Uterus (tissue), 4 donors: Measurements from ENCODE around the gene VIPR2. TPM values are rescaled to one million over a fixed set of nuclear protein-coding genes. Genes with fewer than 3 reads are reported as not detected.
A peak's percentile ranks its signal among the peaks of the same experiment; 100 is the strongest.

Experiments
- DNase-seq, 2 donors: peaks; one replicate each; pipeline ENCODE4 v3.0.0-alpha.2; 2019 to 2020
- H3K27ac ChIP-seq, 2 donors: fragments of 200-600 bp; sonication (generic); 1 replicate in 1 of 2; 2 replicates in 1 of 2; pipeline ENCODE4 v1.5.1; 2016 to 2018
- H3K27me3 ChIP-seq, 2 donors: fragments of 200-600 bp; sonication (generic); one replicate each; pipeline ENCODE4 v1.5.1; 2018 to 2019; ENCODE audit warnings: control low read depth in 1 of 2
- H3K36me3 ChIP-seq, 2 donors: fragments of 200-600 bp; sonication (generic); one replicate each; pipeline ENCODE4 v1.5.1; 2019; ENCODE audit warnings: control low read depth in 1 of 2
- H3K4me1 ChIP-seq, 2 donors: fragments of 200-600 bp; sonication (generic); one replicate each; pipeline ENCODE4 v1.5.1; 2018 to 2019; ENCODE audit warnings: control low read depth in 1 of 2
- H3K4me3 ChIP-seq, 2 donors: fragments of 200-600 bp; sonication (generic); 1 replicate in 1 of 2; 2 replicates in 1 of 2; pipeline ENCODE4 v1.5.1; 2018 to 2019; ENCODE audit warnings: mild to moderate bottlenecking in 1 of 2
- H3K9me3 ChIP-seq, 2 donors: fragments of 200-600 bp; sonication (generic); one replicate each; pipeline ENCODE4 v1.5.1; 2019; ENCODE audit warnings: control low read depth in 1 of 2
- POLR2A ChIP-seq, 2 donors: fragments of 450-650 bp; IDR thresholded peaks; one replicate each; pipeline ENCODE4 v1.6.1; 2016; ENCODE audit warnings: antibody characterized with exemption in 2 of 2, mild to moderate bottlenecking in 1 of 2, moderate library complexity in 1 of 2
- intact Hi-C: fragments of 100-400 bp; cut with DNase I; formaldehyde crosslinking; loops from one replicate; pipeline ENCODE4 v1.15.1; 2023; ENCODE audit warnings: low total_unique reads
- total RNA-seq, 4 donors: library from RNA; depleted of rRNA in 3 of 4; stranded (reverse); fragments of >200 nt in 3 of 4; gene quantifications; one replicate each; pipeline versions ENCODE4 v1.1.0 to v1.2.4, GENCODE V29; 2014 to 2023
- TF ChIP-seq, protein P1 (sequence below), 4 experiments: fragments of 200-600 bp in 2 of 4; fragments of 450-650 bp in 2 of 4; sonication (generic) in 2 of 4; IDR thresholded peaks; one replicate each; pipeline ENCODE4 v1.5.1; 2016 to 2019; ENCODE audit warnings: antibody characterized with exemption in 4 of 4, mild to moderate bottlenecking in 2 of 4, moderate library complexity in 1 of 4
- donor health status: DM: yes; HTN: yes; CAD: no.

Gene VIPR2
- total RNA-seq, 4 donors from 2014 or later: 3.1 to 9.8 (median 4.5) TPM

DNA sequence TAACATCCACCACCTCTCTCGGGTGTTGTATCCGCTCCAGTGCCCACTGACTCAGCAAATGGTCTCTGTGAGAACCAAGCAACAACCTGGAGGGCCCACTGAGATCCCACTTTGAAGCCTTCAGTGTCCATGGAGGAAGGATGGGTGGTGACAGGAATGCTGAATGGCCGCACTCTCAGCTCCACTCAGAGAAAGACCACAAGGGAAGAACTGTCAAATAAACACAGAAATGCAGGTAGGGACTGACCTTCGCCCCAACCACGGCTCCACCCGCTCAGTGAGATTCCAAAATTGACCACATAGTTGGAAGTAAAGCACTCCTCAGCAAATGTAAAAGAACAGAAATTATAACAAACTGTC, 65.8 kb downstream of the VIPR2 start:
- H3K36me3 ChIP-seq: no peaks in the 10 kb centered on the region
- H3K9me3 ChIP-seq: no peaks in the 10 kb centered on the region
- TF ChIP-seq, protein P1, sequence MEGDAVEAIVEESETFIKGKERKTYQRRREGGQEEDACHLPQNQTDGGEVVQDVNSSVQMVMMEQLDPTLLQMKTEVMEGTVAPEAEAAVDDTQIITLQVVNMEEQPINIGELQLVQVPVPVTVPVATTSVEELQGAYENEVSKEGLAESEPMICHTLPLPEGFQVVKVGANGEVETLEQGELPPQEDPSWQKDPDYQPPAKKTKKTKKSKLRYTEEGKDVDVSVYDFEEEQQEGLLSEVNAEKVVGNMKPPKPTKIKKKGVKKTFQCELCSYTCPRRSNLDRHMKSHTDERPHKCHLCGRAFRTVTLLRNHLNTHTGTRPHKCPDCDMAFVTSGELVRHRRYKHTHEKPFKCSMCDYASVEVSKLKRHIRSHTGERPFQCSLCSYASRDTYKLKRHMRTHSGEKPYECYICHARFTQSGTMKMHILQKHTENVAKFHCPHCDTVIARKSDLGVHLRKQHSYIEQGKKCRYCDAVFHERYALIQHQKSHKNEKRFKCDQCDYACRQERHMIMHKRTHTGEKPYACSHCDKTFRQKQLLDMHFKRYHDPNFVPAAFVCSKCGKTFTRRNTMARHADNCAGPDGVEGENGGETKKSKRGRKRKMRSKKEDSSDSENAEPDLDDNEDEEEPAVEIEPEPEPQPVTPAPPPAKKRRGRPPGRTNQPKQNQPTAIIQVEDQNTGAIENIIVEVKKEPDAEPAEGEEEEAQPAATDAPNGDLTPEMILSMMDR (IDR thresholded peaks at IDR 0.05): no peak
- TF ChIP-seq POLR2A (IDR thresholded peaks at IDR 0.05): no peak
- no peaks in the 10 kb centered on the region for H3K4me1 ChIP-seq
- no peak for DNase-seq
- no peak overlapping the region for H3K4me3 ChIP-seq
- intact Hi-C loops: no loop called here
- no peaks in the 10 kb centered on the region for H3K27me3 ChIP-seq
- H3K27ac ChIP-seq: no peak overlapping the region

DNA sequence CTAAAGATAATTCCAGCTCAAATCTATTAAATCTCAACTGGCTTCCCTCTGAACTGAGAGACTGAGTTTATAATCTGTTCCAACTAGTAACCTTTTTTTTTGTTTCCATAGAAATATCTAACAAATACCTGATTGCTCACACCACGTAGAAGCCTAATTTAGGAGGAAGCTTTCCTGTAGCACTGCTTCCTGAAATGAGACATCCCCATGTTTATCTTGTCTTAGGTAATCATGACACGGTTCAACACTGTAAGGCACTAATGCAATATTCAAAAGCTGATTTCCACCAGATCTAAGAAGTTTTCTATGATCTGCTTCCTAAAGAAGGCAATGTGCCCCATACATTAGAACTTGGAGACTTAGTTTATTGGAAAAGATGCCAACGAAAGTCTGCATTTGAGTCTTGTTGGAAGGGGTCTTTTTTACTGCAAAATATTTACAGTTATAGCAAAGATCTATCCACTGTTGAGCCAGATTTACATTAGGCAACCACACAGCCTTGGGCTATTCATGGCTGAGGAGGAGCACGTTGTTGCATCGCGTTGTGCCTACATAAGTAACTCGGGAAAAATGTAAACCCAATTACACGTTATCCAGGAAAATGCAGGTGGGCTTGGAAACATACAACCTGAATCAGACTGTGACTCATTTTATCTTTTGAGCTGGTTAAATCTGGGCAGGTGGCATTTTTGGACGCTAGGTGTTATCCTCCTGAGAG, 66.3 kb downstream of the VIPR2 start:
- H3K27me3 ChIP-seq: no peaks in the 10 kb centered on the region
- no peak for DNase-seq
- no peaks in the 10 kb centered on the region for H3K4me1 ChIP-seq
- no peak overlapping the region for H3K27ac ChIP-seq
- no peaks in the 10 kb centered on the region for H3K9me3 ChIP-seq
- no peak for TF ChIP-seq POLR2A (IDR thresholded peaks at IDR 0.05)
- TF ChIP-seq, protein P1 (IDR thresholded peaks at IDR 0.05): no peak
- H3K4me3 ChIP-seq: no peak overlapping the region
- H3K36me3 ChIP-seq: no peaks in the 10 kb centered on the region
- intact Hi-C loops: no loop called here

DNA sequence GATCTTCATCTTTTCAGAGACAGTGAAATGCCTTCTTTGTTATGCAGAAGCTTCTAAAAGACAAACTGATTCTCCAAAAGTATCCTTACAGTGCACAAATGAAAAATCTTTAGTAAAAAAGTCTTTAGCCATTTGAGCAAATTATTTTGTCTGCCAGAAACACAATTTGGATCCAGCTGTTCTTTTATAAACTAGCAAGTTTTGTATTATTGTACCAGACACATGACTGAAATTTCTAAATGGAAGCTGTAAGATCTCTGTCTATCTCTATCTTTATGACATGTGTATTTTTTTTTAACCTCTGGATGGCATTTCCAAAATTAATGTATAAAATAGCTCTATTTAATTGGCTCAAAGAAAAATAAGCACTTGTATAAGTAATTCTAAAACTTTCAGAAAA, 68.3 kb downstream of the VIPR2 start:
- H3K4me3 ChIP-seq: no peak overlapping the region
- TF ChIP-seq POLR2A (IDR thresholded peaks at IDR 0.05): no peak
- TF ChIP-seq, protein P1 (IDR thresholded peaks at IDR 0.05): no peak
- peak overlapping the region in 1 of 2 donors; percentile 54 for H3K27ac ChIP-seq
- H3K36me3 ChIP-seq: no peaks in the 10 kb centered on the region
- intact Hi-C loops: no loop called here
- no peaks in the 10 kb centered on the region for H3K4me1 ChIP-seq
- DNase-seq: no peak
- no peaks in the 10 kb centered on the region for H3K9me3 ChIP-seq
- H3K27me3 ChIP-seq: no peaks in the 10 kb centered on the region

DNA sequence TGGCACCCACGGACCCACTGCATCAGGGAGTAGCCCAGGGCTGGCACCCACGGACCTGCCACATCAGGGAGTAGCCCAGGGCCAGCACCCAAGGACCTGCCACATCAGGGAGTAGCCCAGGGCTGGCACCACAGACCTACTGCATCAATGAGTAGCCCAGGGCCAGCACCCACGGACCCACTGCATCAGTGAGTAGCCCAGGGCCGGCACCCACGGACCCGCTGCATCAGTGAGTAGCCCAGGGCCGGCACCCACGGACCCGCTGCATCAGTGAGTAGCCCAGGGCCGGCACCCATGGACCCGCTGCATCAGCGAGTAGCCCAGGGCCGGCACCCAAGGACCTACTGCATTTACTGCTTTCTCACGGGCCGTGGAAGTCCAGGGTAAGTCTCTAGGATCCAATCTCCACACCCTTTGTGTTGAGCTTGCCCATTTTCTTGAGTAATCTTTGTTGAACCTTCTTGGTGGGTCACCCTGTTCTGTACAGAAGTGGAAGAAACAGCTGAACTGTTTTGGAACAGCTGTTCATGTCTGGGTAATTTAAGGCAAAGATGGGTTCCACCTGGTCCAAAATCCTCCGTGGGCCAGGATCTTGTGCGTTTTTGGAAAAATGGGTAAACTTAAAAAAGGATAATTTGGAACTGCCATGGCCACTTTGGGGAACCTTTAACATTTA, 69.0 kb downstream of the VIPR2 start:
- H3K9me3 ChIP-seq: no peaks in the 10 kb centered on the region
- intact Hi-C loops: no loop called here
- no peak for DNase-seq
- no peaks in the 10 kb centered on the region for H3K27me3 ChIP-seq
- no peak overlapping the region for H3K4me3 ChIP-seq
- no peaks in the 10 kb centered on the region for H3K36me3 ChIP-seq
- peak overlapping the region in 1 of 2 donors; percentile 54 for H3K27ac ChIP-seq
- H3K4me1 ChIP-seq: peaks cover 0 to 2% of the 10 kb centered on the region in 2 donors
- no peak for TF ChIP-seq POLR2A (IDR thresholded peaks at IDR 0.05)
- TF ChIP-seq, protein P1 (IDR thresholded peaks at IDR 0.05): no peak

DNA sequence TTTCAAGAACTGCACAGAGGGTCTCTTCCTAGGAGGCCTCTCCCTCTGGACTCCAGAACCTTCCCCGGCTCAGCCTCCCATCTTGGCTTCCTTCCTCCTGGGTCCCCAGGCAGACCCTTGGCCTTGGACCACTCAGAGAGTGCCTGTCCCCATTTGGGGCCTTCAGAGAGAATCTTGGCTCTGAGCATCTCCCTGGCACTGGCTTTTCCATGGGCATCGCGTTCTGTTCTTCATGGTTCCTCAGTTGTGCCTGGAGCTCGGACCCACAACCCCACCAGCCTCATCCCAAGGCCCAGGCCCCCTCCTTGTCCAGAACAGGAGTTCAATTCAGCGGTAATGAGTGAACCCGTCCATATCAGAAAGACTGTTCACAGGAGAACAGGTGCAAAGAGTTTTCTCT, 73.4 kb downstream of the VIPR2 start:
- H3K4me1 ChIP-seq: peaks cover 0 to 12% of the 10 kb centered on the region in 2 donors
- no peaks in the 10 kb centered on the region for H3K36me3 ChIP-seq
- H3K9me3 ChIP-seq: no peaks in the 10 kb centered on the region
- intact Hi-C loops: no loop called here
- TF ChIP-seq, protein P1 (IDR thresholded peaks at IDR 0.05): no peak
- TF ChIP-seq POLR2A (IDR thresholded peaks at IDR 0.05): no peak
- no peak overlapping the region for H3K27ac ChIP-seq
- no peaks in the 10 kb centered on the region for H3K27me3 ChIP-seq
- no peak overlapping the region for H3K4me3 ChIP-seq
- no peak for DNase-seq
